ENCODE measurements around the gene PUDP. TPM values are rescaled to one million over a fixed set of nuclear protein-coding genes. Genes with fewer than 3 reads are reported as not detected.

PUDP gene
- total RNA-seq, 1 experiment from 2014 or later, result 20.3 TPM

- intact Hi-C loops (cut with micrococcal nuclease), result loop anchor here (2.0 kb wide), 1 partner anchor 794 kb away; the partner anchor contains the start of gene PNPLA4
- Histone ChIP-seq H3K9me2 (ENCODE audit: insufficient read depth) (no peaks in the 10 kb centered on the region), H4K20me1 (ENCODE audit: insufficient read depth) (no peaks in the 10 kb centered on the region), H3K4me3 (replicated peaks in 1 of 2; ENCODE audit: low read depth in 1 of 2, low read length in 2 of 2) (no peak overlapping the region), H2AFZ (ENCODE audit: low read depth, low read length, poor library complexity, severe bottlenecking) (no peak overlapping the region), H3K36me3 (ENCODE audit: control insufficient read depth in 1 of 2, insufficient read depth in 2 of 2, low read length in 2 of 2) (no peaks in the 10 kb centered on the region), H3K4me1 (ENCODE audit: control insufficient read depth in 1 of 2, insufficient read depth in 2 of 2, low read length in 2 of 2) (peaks cover 16 to 21% of the 10 kb centered on the region in 2 experiments), H3K9ac (ENCODE audit: low read length) (peak overlapping the region; percentile 44), H3K4me2 (ENCODE audit: low read length) (peak overlapping the region; percentile 67), H3K27ac (ENCODE audit: low read depth, low read length) (peak overlapping the region; percentile 68), H3K79me2 (ENCODE audit: insufficient read depth, low read length) (peaks cover 58% of the 10 kb centered on the region), H3K9me3 (ENCODE audit: control insufficient read depth in 1 of 2, insufficient read depth in 1 of 2, low read depth in 1 of 2, low read length in 2 of 2) (no peaks in the 10 kb centered on the region), H3K27me3 (ENCODE audit: insufficient read depth, low read length) (no peaks in the 10 kb centered on the region)
- ChIA-PET RAD21 (ENCODE audit: low non-redundant PET in 1 of 2, low total read pairs in 2 of 2, uncharacterized antibody in 2 of 2, unreplicated experiment in 2 of 2) (no interaction called here), POLR2A (no interaction called here), CTCF (no interaction called here)
- BruUV-seq (replicated peaks), result no TSS peak
- no peak for TF ChIP-seq TCF7L2 (IDR thresholded peaks at IDR 0.05; ENCODE audit: borderline replicate concordance, extremely low read depth, insufficient read depth, insufficient read length)
- no peak for TF ChIP-seq SIN3A (IDR thresholded peaks at IDR 0.05; ENCODE audit: low read depth)
- no peak for TF ChIP-seq SP1 (IDR thresholded peaks at IDR 0.05; ENCODE audit: low read depth)
- TF ChIP-seq YY1 (IDR thresholded peaks at IDR 0.05; ENCODE audit: extremely low read depth, insufficient replicate concordance, low read depth, low read length), result no peak
- ATAC-seq, result no peak; the same call in 1 of the 2 replicates
- no peak for DNase-seq (ENCODE audit: low read depth, low spot score)
Observed at GRCh38 chrX:7133050-7133440, 14.9 kb downstream of the PUDP start.

- Histone ChIP-seq H3K9me3 (ENCODE audit: control insufficient read depth in 1 of 2, insufficient read depth in 1 of 2, low read depth in 1 of 2, low read length in 2 of 2) (no peaks in the 10 kb centered on the region), H3K9me2 (ENCODE audit: insufficient read depth) (no peaks in the 10 kb centered on the region), H3K79me2 (ENCODE audit: insufficient read depth, low read length) (peaks cover 52% of the 10 kb centered on the region), H3K9ac (ENCODE audit: low read length) (peak overlapping the region; percentile 44; the same call in 1 of the 2 replicates), H2AFZ (ENCODE audit: low read depth, low read length, poor library complexity, severe bottlenecking) (no peak overlapping the region), H4K20me1 (ENCODE audit: insufficient read depth) (no peaks in the 10 kb centered on the region), H3K36me3 (ENCODE audit: control insufficient read depth in 1 of 2, insufficient read depth in 2 of 2, low read length in 2 of 2) (no peaks in the 10 kb centered on the region), H3K4me3 (replicated peaks in 1 of 2; ENCODE audit: low read depth in 1 of 2, low read length in 2 of 2) (peak overlapping the region in 1 of 2 experiments; percentile 23; a peak in 1 of 4 replicates), H3K4me1 (ENCODE audit: control insufficient read depth in 1 of 2, insufficient read depth in 2 of 2, low read length in 2 of 2) (peaks cover 16 to 21% of the 10 kb centered on the region in 2 experiments), H3K27ac (ENCODE audit: low read depth, low read length) (peak overlapping the region; percentile 68), H3K4me2 (ENCODE audit: low read length) (peak overlapping the region; percentile 67), H3K27me3 (ENCODE audit: insufficient read depth, low read length) (no peaks in the 10 kb centered on the region)
- no TSS peak for BruUV-seq (replicated peaks)
- intact Hi-C loops (cut with micrococcal nuclease), result loop anchor here (2.0 kb wide), 1 partner anchor 794 kb away; the partner anchor contains the start of gene PNPLA4
- CTCF ChIA-PET, result interaction anchor here (0.8 kb wide), 1 partner anchor 14 kb away, joined by 4 read pairs; no protein-coding TSS in a partner anchor
- RAD21 ChIA-PET (ENCODE audit: low non-redundant PET in 1 of 2, low total read pairs in 2 of 2, uncharacterized antibody in 2 of 2, unreplicated experiment in 2 of 2), result no interaction called here
- DNase-seq (ENCODE audit: low read depth, low spot score) (peak; percentile 56), ATAC-seq (peak; percentile 96)
- POLR2A ChIA-PET, result no interaction called here
- TF ChIP-seq ZFX (IDR thresholded peaks at IDR 0.05), result no peak
- no peak for TF ChIP-seq REST (IDR thresholded peaks at IDR 0.05; ENCODE audit: low read depth)
- no peak for TF ChIP-seq FOSL1 (IDR thresholded peaks at IDR 0.05; ENCODE audit: low read depth)
- TF ChIP-seq, protein P1, sequence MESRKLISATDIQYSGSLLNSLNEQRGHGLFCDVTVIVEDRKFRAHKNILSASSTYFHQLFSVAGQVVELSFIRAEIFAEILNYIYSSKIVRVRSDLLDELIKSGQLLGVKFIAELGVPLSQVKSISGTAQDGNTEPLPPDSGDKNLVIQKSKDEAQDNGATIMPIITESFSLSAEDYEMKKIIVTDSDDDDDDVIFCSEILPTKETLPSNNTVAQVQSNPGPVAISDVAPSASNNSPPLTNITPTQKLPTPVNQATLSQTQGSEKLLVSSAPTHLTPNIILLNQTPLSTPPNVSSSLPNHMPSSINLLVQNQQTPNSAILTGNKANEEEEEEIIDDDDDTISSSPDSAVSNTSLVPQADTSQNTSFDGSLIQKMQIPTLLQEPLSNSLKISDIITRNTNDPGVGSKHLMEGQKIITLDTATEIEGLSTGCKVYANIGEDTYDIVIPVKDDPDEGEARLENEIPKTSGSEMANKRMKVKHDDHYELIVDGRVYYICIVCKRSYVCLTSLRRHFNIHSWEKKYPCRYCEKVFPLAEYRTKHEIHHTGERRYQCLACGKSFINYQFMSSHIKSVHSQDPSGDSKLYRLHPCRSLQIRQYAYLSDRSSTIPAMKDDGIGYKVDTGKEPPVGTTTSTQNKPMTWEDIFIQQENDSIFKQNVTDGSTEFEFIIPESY (IDR thresholded peaks at IDR 0.05; ENCODE audit: extremely low read depth, insufficient replicate concordance, low read length), result no peak
- no peak for TF ChIP-seq EZH2phosphoT487 (IDR thresholded peaks at IDR 0.05; ENCODE audit: borderline replicate concordance)
- peak; percentile 54 for TF ChIP-seq CEBPB (IDR thresholded peaks at IDR 0.05; ENCODE audit: low read depth)
- no peak for TF ChIP-seq POLR2AphosphoS5 (IDR thresholded peaks at IDR 0.05; ENCODE audit: low read depth, low read length)
- TF ChIP-seq JUND (IDR thresholded peaks at IDR 0.05), result no peak
- TF ChIP-seq, protein P2, sequence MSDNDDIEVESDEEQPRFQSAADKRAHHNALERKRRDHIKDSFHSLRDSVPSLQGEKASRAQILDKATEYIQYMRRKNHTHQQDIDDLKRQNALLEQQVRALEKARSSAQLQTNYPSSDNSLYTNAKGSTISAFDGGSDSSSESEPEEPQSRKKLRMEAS (IDR thresholded peaks at IDR 0.05), result no peak
- no peak for TF ChIP-seq SP1 (IDR thresholded peaks at IDR 0.05; ENCODE audit: low read depth)
- no peak for TF ChIP-seq SRF (IDR thresholded peaks at IDR 0.05; ENCODE audit: low read depth)
Observed at GRCh38 chrX:7132335-7133049, 15.5 kb downstream of the PUDP start.

Measured in HCT116 (cell line).